SU-DHL-6 (cell line): ENCODE measurements around the gene ENTR1.

ENCODE experiments used
- CTCF ChIP-seq: fragments of 200-600 bp; sonication (generic); IDR thresholded peaks from one replicate; pipeline ENCODE4 v1.5.1; 2017; ENCODE audit warnings: antibody characterized with exemption, mild to moderate bottlenecking, low read length, moderate library complexity; ENCODE audit not compliant: insufficient read depth, poor library complexity, severe bottlenecking
- EZH2phosphoT487 ChIP-seq: fragments of 200-600 bp; sonication (generic), shearing (Covaris generic); conservative IDR thresholded peaks from 2 replicates; pipeline ENCODE4 v1.6.1; 2018; ENCODE audit warnings: mild to moderate bottlenecking, antibody characterized with exemption, low read length, moderate library complexity, mixed read lengths

DNA sequence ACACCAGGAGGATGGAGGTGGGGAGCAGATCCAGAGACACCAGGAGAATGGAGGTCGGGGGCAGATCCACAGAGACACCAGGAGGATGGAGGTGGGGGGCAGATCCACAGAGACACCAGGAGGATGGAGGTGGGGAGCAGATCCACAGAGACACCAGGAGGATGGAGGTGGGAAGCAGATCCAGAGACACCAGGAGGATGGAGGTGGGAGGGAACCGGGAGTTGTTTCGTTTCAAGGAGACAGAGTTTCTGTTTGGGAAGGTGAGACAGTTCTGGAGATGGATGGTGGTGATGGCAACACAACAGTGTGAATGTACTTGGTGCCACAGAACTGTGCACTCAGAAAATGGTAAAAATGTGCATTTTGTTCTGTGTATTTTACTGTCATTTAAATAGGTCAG is 38.2 kb upstream of the ENTR1 start:
- TF ChIP-seq CTCF = no peak
- no peak for TF ChIP-seq EZH2phosphoT487
